Endothelial cell of umbilical vein (primary cell): ENCODE measurements around the gene FAM210A. TPM values are rescaled to one million over a fixed set of nuclear protein-coding genes. Genes with fewer than 3 reads are reported as not detected.

ENCODE experiments used
- BruUV-seq: library from RNA; stranded (reverse); fragments of 400-500 nt; replicated peaks from 2 replicates; lab custom pipeline; 2021; lab: Mats Ljungman, UMichigan
- CTCF ChIA-PET: fragments of 300-600, 350-600 bp; sonication (Branson Sonifier 250); formaldehyde crosslinking; loops from one replicate; lab custom pipeline; 2021; ENCODE audit warnings: antibody characterized with exemption, inconsistent platforms; lab: Charles Lee
- POLR2A ChIA-PET: fragments of 300-600, 350-600 bp; sonication (Branson Sonifier 250); formaldehyde crosslinking; loops from one replicate; lab custom pipeline; 2021; ENCODE audit warnings: antibody characterized with exemption, inconsistent platforms; lab: Charles Lee
- DNase-seq: peaks from one replicate; pipeline ENCODE4 v3.0.0-alpha.2; 2011; ENCODE audit warnings: low read depth, low spot score
- FAIRE-seq: peaks from 2 replicates; lab custom pipeline; 2011; peaks lifted over from hg19 to GRCh38; lab: Jason Lieb, UNC
- H2AFZ ChIP-seq: 2 replicates; pipeline ENCODE4 v1.6.0; 2012; ENCODE audit warnings: low read depth, low read length, control low read depth, inconsistent platforms
- H3K27ac ChIP-seq: 2 replicates; pipeline ENCODE4 v1.5.1; 2011; ENCODE audit warnings: low read depth, mild to moderate bottlenecking, control low read depth, low read length, moderate library complexity; ENCODE audit not compliant: insufficient read depth
- H3K27me3 ChIP-seq, 2 experiments: 2 replicates each; pipeline versions ENCODE4 v1.6.0 to v1.6.1; 2011; ENCODE audit warnings: low read length in 2 of 2, mixed read lengths in 1 of 2; ENCODE audit not compliant: control insufficient read depth in 2 of 2, insufficient read depth in 2 of 2
- H3K36me3 ChIP-seq, 2 experiments: 2 replicates in 1 of 2; 3 replicates in 1 of 2; pipeline ENCODE4 v1.5.1; 2011; ENCODE audit warnings: low read length in 2 of 2, mild to moderate bottlenecking in 1 of 2, moderate library complexity in 1 of 2; ENCODE audit not compliant: control insufficient read depth in 2 of 2, insufficient read depth in 2 of 2; ENCODE audit errors: extremely low read depth in 1 of 2
- H3K4me1 ChIP-seq: 3 replicates; pipeline ENCODE4 v1.5.1; 2011; ENCODE audit warnings: mild to moderate bottlenecking, low read length; ENCODE audit not compliant: control insufficient read depth, insufficient read depth; ENCODE audit errors: extremely low read depth
- H3K4me2 ChIP-seq: 2 replicates; pipeline ENCODE4 v1.6.1; 2011; ENCODE audit warnings: low read length, control low read depth, mixed read lengths; ENCODE audit not compliant: insufficient read depth
- H3K4me3 ChIP-seq, 3 experiments: fragments of 200-600 bp in 1 of 3; sonication (generic), shearing (Covaris generic) in 1 of 3; replicated peaks in 1 of 3; 2 replicates each; pipeline ENCODE4 v1.5.1; 2011 to 2016; ENCODE audit warnings: control low read depth in 3 of 3, low read length in 3 of 3, mild to moderate bottlenecking in 2 of 3, inconsistent platforms in 1 of 3, low read depth in 1 of 3, moderate library complexity in 1 of 3; ENCODE audit not compliant: insufficient read depth in 1 of 3
- H3K79me2 ChIP-seq: 2 replicates; pipeline ENCODE4 v1.6.0; 2012; ENCODE audit warnings: low read length, inconsistent platforms; ENCODE audit not compliant: control insufficient read depth, insufficient read depth
- H3K9ac ChIP-seq: replicated peaks from 2 replicates; pipeline ENCODE3; 2011; ENCODE audit warnings: low read length, control low read depth; ENCODE audit not compliant: insufficient read depth; ENCODE audit errors: extremely low read depth
- H3K9me1 ChIP-seq: replicated peaks from 3 replicates; pipeline ENCODE4 v1.6.0; 2011; ENCODE audit warnings: mild to moderate bottlenecking, low read length; ENCODE audit not compliant: control insufficient read depth, insufficient read depth; ENCODE audit errors: extremely low read depth
- H3K9me3 ChIP-seq: replicated peaks from 2 replicates; pipeline ENCODE4 v1.5.1; 2012; ENCODE audit warnings: low read length, inconsistent platforms; ENCODE audit not compliant: control insufficient read depth, insufficient read depth
- H4K20me1 ChIP-seq: replicated peaks from 2 replicates; pipeline ENCODE3; 2011; ENCODE audit warnings: mild to moderate bottlenecking, low read length; ENCODE audit not compliant: control insufficient read depth, insufficient read depth; ENCODE audit errors: extremely low read depth
- EZH2 ChIP-seq: IDR thresholded peaks from 2 replicates; pipeline ENCODE4 v1.6.1; 2012; ENCODE audit warnings: borderline replicate concordance, low read depth, mild to moderate bottlenecking, moderate library complexity, low read length, inconsistent platforms; ENCODE audit not compliant: severe bottlenecking
- FOS ChIP-seq: IDR thresholded peaks from 2 replicates; pipeline ENCODE4 v1.6.1; 2011; ENCODE audit warnings: mild to moderate bottlenecking, low read length, moderate library complexity, borderline replicate concordance; ENCODE audit not compliant: insufficient read depth
- GATA2 ChIP-seq: IDR thresholded peaks from 2 replicates; pipeline ENCODE4 v1.7.0; 2011; ENCODE audit warnings: low read depth, mild to moderate bottlenecking, moderate library complexity, mixed read lengths, low read length; ENCODE audit not compliant: insufficient read length, insufficient read depth
- JUN ChIP-seq: IDR thresholded peaks from 2 replicates; pipeline ENCODE4 v1.6.1; 2011; ENCODE audit warnings: borderline replicate concordance, low read depth; ENCODE audit not compliant: insufficient read length, insufficient read depth
- MYC ChIP-seq: IDR thresholded peaks from one replicate; pipeline ENCODE4 v1.6.1; 2011; ENCODE audit warnings: mild to moderate bottlenecking, low read depth, low read length
- POLR2A ChIP-seq: IDR thresholded peaks from 2 replicates; pipeline ENCODE4 v1.6.1; 2012; ENCODE audit warnings: low read depth, mild to moderate bottlenecking, control low read depth, low read length
- POLR2AphosphoS5 ChIP-seq: IDR thresholded peaks from 2 replicates; pipeline ENCODE4 v1.6.1; 2012; ENCODE audit warnings: low read depth, mild to moderate bottlenecking, control low read depth, low read length, moderate library complexity; ENCODE audit not compliant: insufficient read depth
- dilution Hi-C: fragments of 300-500 bp; cut with MboI; formaldehyde crosslinking; loops from one replicate; pipeline ENCODE4 v1.15.0; 2019; ENCODE audit warnings: low sequenced_read_pairs; ENCODE audit not compliant: extremely low pct_ligation_motif_present
- intact Hi-C: fragments of 100-400 bp; cut with micrococcal nuclease; formaldehyde crosslinking; loops from one replicate; pipeline ENCODE4 v1.10.0; 2022
- polyA plus RNA-seq, 4 experiments: library from polyadenylated mRNA; depleted of rRNA in 3 of 4; stranded (reverse) in 3 of 4; unstranded in 1 of 4; fragments of >200 nt; gene quantifications; 2 replicates each; pipeline versions ENCODE4 v1.2.1 to v1.2.3, GENCODE V29; 2011 to 2012; ENCODE audit warnings: missing spikeins in 1 of 4
- total RNA-seq: library from RNA; stranded (reverse); gene quantifications from 2 replicates; pipeline ENCODE4 v1.2.3, GENCODE V29; 2021
- TF ChIP-seq, protein P1 (sequence below): IDR thresholded peaks from 2 replicates; pipeline ENCODE4 v1.6.1; 2011; ENCODE audit not compliant: insufficient read depth, insufficient read length
- TF ChIP-seq, protein P2 (sequence below), 2 donors: IDR thresholded peaks; 1 replicate in 1 of 2; 2 replicates in 1 of 2; pipeline ENCODE4 v1.5.1; 2011; ENCODE audit warnings: low read length in 2 of 2, mild to moderate bottlenecking in 2 of 2, moderate library complexity in 2 of 2, control low read depth in 1 of 2, inconsistent platforms in 1 of 2, low read depth in 1 of 2; ENCODE audit not compliant: insufficient read depth in 1 of 2; ENCODE audit errors: extremely low read depth in 1 of 2

The FAM210A gene
- total and polyA plus RNA-seq, 2 donors (not counting 3 experiments of a cell fraction or from before 2014, with no cell fraction given), result 7.1 to 17.3 TPM

DNA sequence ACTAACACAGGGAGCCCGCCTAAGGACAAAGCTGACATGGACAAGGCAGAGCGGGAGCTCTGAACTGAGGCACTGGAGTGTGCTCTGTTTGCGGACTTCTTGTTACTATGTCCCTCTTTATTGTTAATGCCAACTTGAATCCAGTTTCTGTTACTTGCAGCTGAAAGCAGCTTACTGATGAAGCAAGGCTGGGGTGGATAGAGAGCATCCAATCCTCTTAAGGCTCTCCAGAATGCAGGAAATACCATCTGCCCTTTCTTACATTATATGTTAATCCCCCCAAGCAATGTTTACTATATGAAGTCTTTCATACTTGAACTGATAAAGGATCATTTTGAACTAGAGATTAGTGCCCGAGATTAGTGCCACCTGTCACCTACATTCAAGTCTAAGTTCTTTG is 9.4 kb downstream of the FAM210A start:
- Histone ChIP-seq H3K27me3 (no peaks in the 10 kb centered on the region), H3K4me3 (no peak overlapping the region), H3K36me3 (no peaks in the 10 kb centered on the region), H3K79me2 (peaks cover 66% of the 10 kb centered on the region), H4K20me1 (peaks cover 2% of the 10 kb centered on the region), H3K9me3 (no peaks in the 10 kb centered on the region), H3K9ac (no peak overlapping the region), H3K4me1 (no peaks in the 10 kb centered on the region), H3K9me1 (no peaks in the 10 kb centered on the region), H2AFZ (no peak overlapping the region), H3K4me2 (no peak overlapping the region), H3K27ac (no peak overlapping the region)
- BruUV-seq, result no TSS peak
- TF ChIP-seq GATA2, result no peak
- no peak for TF ChIP-seq FOS
- no peak for TF ChIP-seq POLR2A
- no peak for TF ChIP-seq MYC
- TF ChIP-seq, protein P1, sequence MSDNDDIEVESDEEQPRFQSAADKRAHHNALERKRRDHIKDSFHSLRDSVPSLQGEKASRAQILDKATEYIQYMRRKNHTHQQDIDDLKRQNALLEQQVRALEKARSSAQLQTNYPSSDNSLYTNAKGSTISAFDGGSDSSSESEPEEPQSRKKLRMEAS, result no peak
- no peak for TF ChIP-seq JUN
- TF ChIP-seq POLR2AphosphoS5, result no peak
- TF ChIP-seq, protein P2, sequence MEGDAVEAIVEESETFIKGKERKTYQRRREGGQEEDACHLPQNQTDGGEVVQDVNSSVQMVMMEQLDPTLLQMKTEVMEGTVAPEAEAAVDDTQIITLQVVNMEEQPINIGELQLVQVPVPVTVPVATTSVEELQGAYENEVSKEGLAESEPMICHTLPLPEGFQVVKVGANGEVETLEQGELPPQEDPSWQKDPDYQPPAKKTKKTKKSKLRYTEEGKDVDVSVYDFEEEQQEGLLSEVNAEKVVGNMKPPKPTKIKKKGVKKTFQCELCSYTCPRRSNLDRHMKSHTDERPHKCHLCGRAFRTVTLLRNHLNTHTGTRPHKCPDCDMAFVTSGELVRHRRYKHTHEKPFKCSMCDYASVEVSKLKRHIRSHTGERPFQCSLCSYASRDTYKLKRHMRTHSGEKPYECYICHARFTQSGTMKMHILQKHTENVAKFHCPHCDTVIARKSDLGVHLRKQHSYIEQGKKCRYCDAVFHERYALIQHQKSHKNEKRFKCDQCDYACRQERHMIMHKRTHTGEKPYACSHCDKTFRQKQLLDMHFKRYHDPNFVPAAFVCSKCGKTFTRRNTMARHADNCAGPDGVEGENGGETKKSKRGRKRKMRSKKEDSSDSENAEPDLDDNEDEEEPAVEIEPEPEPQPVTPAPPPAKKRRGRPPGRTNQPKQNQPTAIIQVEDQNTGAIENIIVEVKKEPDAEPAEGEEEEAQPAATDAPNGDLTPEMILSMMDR (IDR thresholded peaks at IDR 0.05; ENCODE audit: extremely low read depth in 1 of 2, insufficient read depth in 1 of 2, low read depth in 1 of 2, low read length in 2 of 2), result no peak
- no peak for TF ChIP-seq EZH2
- FAIRE-seq, result no peak
- intact Hi-C loops (no loop called here), dilution Hi-C loops (no loop called here)
- DNase-seq, result no peak
- CTCF ChIA-PET, result no interaction called here
- POLR2A ChIA-PET, result no interaction called here
